Stimulated activated CD8-positive, alpha-beta memory T cell treated with anti-CD3 and anti-CD28 coated beads, Interleukin-12 subunit alpha, Interleukin-12 subunit beta, amount 100 ng/mL, for 24 hours (primary cell): ENCODE data around the gene EFCAB6.

Experiments
- DNase-seq: peaks from one replicate; pipeline ENCODE4 v3.0.0-alpha.2; 2020; ENCODE audit errors: extremely low read depth

Gene EFCAB6

GRCh38 chr22:43532301-43533155 is 279.6 kb downstream of the EFCAB6 start:
- no peak for DNase-seq

- no peak for DNase-seq
Measured at GRCh38 chr22:43531651-43532050, 280.5 kb downstream of the EFCAB6 start.

- DNase-seq: no peak
Measured at GRCh38 chr22:43530349-43531201, 281.5 kb downstream of the EFCAB6 start.

- no peak for DNase-seq
Measured at GRCh38 chr22:43529934-43530333, 282.2 kb downstream of the EFCAB6 start.

- no peak for DNase-seq
Measured at GRCh38 chr22:43529461-43529860, 282.6 kb downstream of the EFCAB6 start.

GRCh38 chr22:43528601-43529360 is 283.3 kb downstream of the EFCAB6 start:
- no peak for DNase-seq

- no peak for DNase-seq
Measured at GRCh38 chr22:43526946-43527345, 285.2 kb downstream of the EFCAB6 start.

- no peak for DNase-seq
Measured at GRCh38 chr22:43526117-43526655, 285.9 kb downstream of the EFCAB6 start.

GRCh38 chr22:43521716-43522115 is 290.4 kb downstream of the EFCAB6 start:
- DNase-seq: no peak

GRCh38 chr22:43520632-43521039 is 291.5 kb downstream of the EFCAB6 start:
- no peak for DNase-seq

- DNase-seq: no peak
Measured at GRCh38 chr22:43516996-43517635, 295.0 kb downstream of the EFCAB6 start.

- DNase-seq: no peak
Measured at GRCh38 chr22:43516386-43516785, 295.7 kb downstream of the EFCAB6 start.

GRCh38 chr22:43515902-43516301 is 296.2 kb downstream of the EFCAB6 start:
- no peak for DNase-seq

GRCh38 chr22:43515411-43515810 is 296.7 kb downstream of the EFCAB6 start:
- no peak for DNase-seq

- DNase-seq: no peak
Measured at GRCh38 chr22:43514476-43515157, 297.5 kb downstream of the EFCAB6 start.

GRCh38 chr22:43512279-43512678 is 299.8 kb downstream of the EFCAB6 start:
- DNase-seq: no peak

- DNase-seq: no peak
Measured at GRCh38 chr22:43511276-43511910, 300.7 kb downstream of the EFCAB6 start.

- DNase-seq: no peak
Measured at GRCh38 chr22:43510281-43511070, 301.6 kb downstream of the EFCAB6 start.

- no peak for DNase-seq
Measured at GRCh38 chr22:43509337-43509736, 302.8 kb downstream of the EFCAB6 start.
